GM12878 (cell line): Measurements from ENCODE around the gene SORBS1. TPM values are rescaled to one million over a fixed set of nuclear protein-coding genes. Genes with fewer than 3 reads are reported as not detected.

Experiments used
- ETV6 ChIP-seq, 2 experiments: fragments of 450-650 bp in 1 of 2; IDR thresholded peaks in 1 of 2; conservative IDR thresholded peaks in 1 of 2; 2 replicates each; pipeline ENCODE4 v1.6.1; 2014; ENCODE audit warnings: antibody characterized with exemption in 1 of 2, borderline replicate concordance in 1 of 2, low read depth in 1 of 2, mild to moderate bottlenecking in 1 of 2, moderate library complexity in 1 of 2
- REST ChIP-seq: IDR thresholded peaks from 2 replicates; pipeline ENCODE4 v1.6.1; 2012; ENCODE audit warnings: mild to moderate bottlenecking, low read depth, low read length
- SMAD1 ChIP-seq: fragments of 450-650 bp; IDR thresholded peaks from 2 replicates; pipeline ENCODE4 v1.6.1; 2018; ENCODE audit warnings: mild to moderate bottlenecking, low read depth; ENCODE audit not compliant: partially characterized antibody
- ZBTB11 ChIP-seq: fragments of 450-650 bp; formaldehyde crosslinking; IDR thresholded peaks from 2 replicates; pipeline ENCODE4 v1.5.0; 2022; ENCODE audit warnings: mild to moderate bottlenecking, missing genetic modification characterization
- polyA plus RNA-seq, 11 experiments: library from polyadenylated mRNA; depleted of rRNA in 4 of 11; unstranded in 6 of 11; stranded (reverse) in 5 of 11; fragments of >200 nt; fragmentation: Nextera tagmentation in 4 of 11; fragmentation: Illumina TruSeq in 1 of 11; extraction: Ambion mirVana in 4 of 11; extraction: Trizol in 1 of 11; gene quantifications; 1 replicate in 1 of 11; 2 replicates in 10 of 11; pipeline versions ENCODE4 v1.2.1 to v1.2.3, GENCODE V29; 2011 to 2016; ENCODE audit warnings: inconsistent platforms in 2 of 11, missing spikeins in 2 of 11, low read depth in 1 of 11
- total RNA-seq, 4 experiments: library from RNA; depleted of rRNA in 3 of 4; stranded (reverse); fragments of >200 nt in 3 of 4; fragmentation: Illumina TruSeq in 1 of 4; extraction: Trizol in 1 of 4; gene quantifications; 2 replicates each; pipeline versions ENCODE4 v1.2.1 to v1.2.3, GENCODE V29; 2013 to 2021

SORBS1 gene
- total and polyA plus RNA-seq, 10 of the 15 experiments (the other 5 are each of a cell fraction or from before 2014, with no cell fraction given), result 0.13 to 0.75 (median 0.39) TPM

- TF ChIP-seq REST (no peak), ETV6 (conservative IDR thresholded peaks at IDR 0.05 in 1 of 2, IDR thresholded peaks at IDR 0.05 in 1 of 2; ENCODE audit: borderline replicate concordance in 1 of 2, low read depth in 1 of 2) (no peak), SMAD1 (no peak), ZBTB11 (CRISPR knock-in tag) (no peak)
Observed at GRCh38 chr10:95505641-95506040, 55.5 kb downstream of the SORBS1 start (continued).
